ENCODE data around the gene CCL13. TPM values are rescaled to one million over a fixed set of nuclear protein-coding genes. Genes with fewer than 3 reads are reported as not detected.

Gene CCL13
- total RNA-seq, 1 experiment from 2014 or later: not detected

DNA sequence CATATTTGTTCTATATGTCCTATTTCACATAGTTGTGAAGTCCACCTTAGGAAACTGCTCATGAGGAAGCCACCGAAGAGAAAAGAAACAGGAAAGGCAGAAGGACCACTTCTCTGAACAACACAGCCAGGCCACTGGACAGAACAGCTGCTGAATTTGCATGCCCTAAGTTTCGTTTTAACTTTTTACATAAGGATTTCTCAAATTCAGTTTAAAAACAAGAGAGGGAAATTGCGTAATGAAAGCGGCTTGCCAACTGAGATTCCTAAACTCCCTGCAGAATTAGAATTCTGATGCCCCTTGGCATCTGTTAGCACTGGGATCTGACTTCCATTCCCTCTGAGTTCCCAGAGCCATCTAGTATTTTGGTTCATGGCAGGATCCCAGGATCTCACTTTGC lies 42.0 kb upstream of the CCL13 start:
- Histone ChIP-seq H3K4me1 (replicated peaks; ENCODE audit: insufficient read depth) (no peaks in the 10 kb centered on the region), H3F3A (ENCODE audit: insufficient read depth, low read depth) (no peaks in the 10 kb centered on the region), H3K27ac (no peak overlapping the region), H3K4me2 (no peak overlapping the region), H3K4me3 (no peak overlapping the region), H3K9me2 (ENCODE audit: insufficient read depth) (no peaks in the 10 kb centered on the region), H3K36me3 (ENCODE audit: low read depth) (no peaks in the 10 kb centered on the region), H3K27me3 (ENCODE audit: insufficient read depth, low read depth) (peaks cover 16% of the 10 kb centered on the region), H3K79me2 (ENCODE audit: low read depth) (no peaks in the 10 kb centered on the region), H3K9me3 (ENCODE audit: insufficient read depth, low read depth) (no peaks in the 10 kb centered on the region), H2AFZ (no peak overlapping the region), H4K20me1 (ENCODE audit: insufficient read depth) (no peaks in the 10 kb centered on the region)
- CTCF ChIA-PET: no interaction called here
- no TSS peak for BruUV-seq (replicated peaks)
- POLR2A ChIA-PET (ENCODE audit: unreplicated experiment): no interaction called here
- no peak for DNase-seq
- TF ChIP-seq, protein P1, sequence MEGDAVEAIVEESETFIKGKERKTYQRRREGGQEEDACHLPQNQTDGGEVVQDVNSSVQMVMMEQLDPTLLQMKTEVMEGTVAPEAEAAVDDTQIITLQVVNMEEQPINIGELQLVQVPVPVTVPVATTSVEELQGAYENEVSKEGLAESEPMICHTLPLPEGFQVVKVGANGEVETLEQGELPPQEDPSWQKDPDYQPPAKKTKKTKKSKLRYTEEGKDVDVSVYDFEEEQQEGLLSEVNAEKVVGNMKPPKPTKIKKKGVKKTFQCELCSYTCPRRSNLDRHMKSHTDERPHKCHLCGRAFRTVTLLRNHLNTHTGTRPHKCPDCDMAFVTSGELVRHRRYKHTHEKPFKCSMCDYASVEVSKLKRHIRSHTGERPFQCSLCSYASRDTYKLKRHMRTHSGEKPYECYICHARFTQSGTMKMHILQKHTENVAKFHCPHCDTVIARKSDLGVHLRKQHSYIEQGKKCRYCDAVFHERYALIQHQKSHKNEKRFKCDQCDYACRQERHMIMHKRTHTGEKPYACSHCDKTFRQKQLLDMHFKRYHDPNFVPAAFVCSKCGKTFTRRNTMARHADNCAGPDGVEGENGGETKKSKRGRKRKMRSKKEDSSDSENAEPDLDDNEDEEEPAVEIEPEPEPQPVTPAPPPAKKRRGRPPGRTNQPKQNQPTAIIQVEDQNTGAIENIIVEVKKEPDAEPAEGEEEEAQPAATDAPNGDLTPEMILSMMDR (conservative IDR thresholded peaks at IDR 0.05): no peak
- TF ChIP-seq EZH2 (IDR thresholded peaks at IDR 0.05; ENCODE audit: low read depth): no peak
- intact Hi-C loops (cut with micrococcal nuclease; ENCODE audit: unreplicated experiment): no loop called here

DNA sequence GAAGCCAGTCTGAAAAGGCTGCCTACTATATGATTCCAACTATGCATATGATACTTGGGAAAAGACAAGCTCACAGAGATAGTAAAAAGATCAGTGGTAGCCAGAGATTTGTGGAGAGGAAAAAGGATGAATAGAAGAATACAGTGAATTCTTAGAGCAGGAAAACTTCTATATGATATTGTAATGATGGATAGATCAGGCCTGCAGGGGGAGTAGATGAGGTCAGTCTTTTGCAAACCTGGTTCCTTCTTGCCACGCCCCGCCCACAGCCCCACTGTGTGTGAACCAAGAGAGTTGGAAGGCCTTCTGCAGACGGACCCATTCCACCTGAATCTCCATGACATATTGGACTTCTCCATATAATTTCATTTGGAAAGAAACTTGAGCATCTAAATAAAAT lies 37.8 kb upstream of the CCL13 start:
- H3K4me2 ChIP-seq: no peak overlapping the region
- H3K36me3 ChIP-seq (ENCODE audit: low read depth): no peaks in the 10 kb centered on the region
- no peak overlapping the region for H3K27ac ChIP-seq
- H3F3A ChIP-seq (ENCODE audit: insufficient read depth, low read depth): no peaks in the 10 kb centered on the region
- intact Hi-C loops (cut with micrococcal nuclease; ENCODE audit: unreplicated experiment): no loop called here
- H3K79me2 ChIP-seq (ENCODE audit: low read depth): no peaks in the 10 kb centered on the region
- no TSS peak for BruUV-seq (replicated peaks)
- H3K9me3 ChIP-seq (ENCODE audit: insufficient read depth, low read depth): no peaks in the 10 kb centered on the region
- no peaks in the 10 kb centered on the region for H3K4me1 ChIP-seq (replicated peaks; ENCODE audit: insufficient read depth)
- no peak for DNase-seq
- no peaks in the 10 kb centered on the region for H4K20me1 ChIP-seq (ENCODE audit: insufficient read depth)
- H2AFZ ChIP-seq: no peak overlapping the region
- no peak for TF ChIP-seq EZH2 (IDR thresholded peaks at IDR 0.05; ENCODE audit: low read depth)
- TF ChIP-seq, protein P1 (conservative IDR thresholded peaks at IDR 0.05): no peak
- no peak overlapping the region for H3K4me3 ChIP-seq
- ChIA-PET POLR2A (ENCODE audit: unreplicated experiment) (no interaction called here), CTCF (no interaction called here)
- H3K27me3 ChIP-seq (ENCODE audit: insufficient read depth, low read depth): peaks cover 12% of the 10 kb centered on the region; the same call in 1 of the 2 replicates
- no peaks in the 10 kb centered on the region for H3K9me2 ChIP-seq (ENCODE audit: insufficient read depth)

DNA sequence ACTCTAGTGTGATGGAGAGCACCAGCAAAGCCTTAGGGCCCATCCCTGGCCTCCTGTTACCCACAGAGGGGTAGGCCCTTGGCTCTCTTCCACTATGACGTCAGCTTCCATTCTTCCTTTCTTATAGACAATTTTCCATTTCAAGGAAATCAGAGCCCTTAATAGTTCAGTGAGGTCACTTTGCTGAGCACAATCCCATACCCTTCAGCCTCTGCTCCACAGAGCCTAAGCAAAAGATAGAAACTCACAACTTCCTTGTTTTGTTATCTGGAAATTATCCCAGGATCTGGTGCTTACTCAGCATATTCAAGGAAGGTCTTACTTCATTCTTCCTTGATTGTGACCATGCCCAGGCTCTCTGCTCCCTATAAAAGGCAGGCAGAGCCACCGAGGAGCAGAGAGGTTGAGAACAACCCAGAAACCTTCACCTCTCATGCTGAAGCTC lies 37.2 kb upstream of the CCL13 start, which contains the start of gene CCL8:
TSS of gene CCL8 (plus strand) at position 397 of the 445 bp plus-strand sequence. CDS start 67 bp downstream, outside the sequence.
- TF ChIP-seq, protein P1 (conservative IDR thresholded peaks at IDR 0.05): no peak
- TF ChIP-seq EZH2 (IDR thresholded peaks at IDR 0.05; ENCODE audit: low read depth): no peak
- ChIA-PET POLR2A (ENCODE audit: unreplicated experiment) (no interaction called here), CTCF (no interaction called here)
- Histone ChIP-seq H3K4me2 (no peak within 1 kb of the TSS), H3K36me3 (ENCODE audit: low read depth) (no peaks in the 10 kb centered on the region), H2AFZ (no peak within 1 kb of the TSS), H3K27ac (no peak within 1 kb of the TSS), H3K9me3 (ENCODE audit: insufficient read depth, low read depth) (no peaks in the 10 kb centered on the region), H4K20me1 (ENCODE audit: insufficient read depth) (no peaks in the 10 kb centered on the region), H3K79me2 (ENCODE audit: low read depth) (no peaks in the 10 kb centered on the region), H3K4me3 (no peak within 1 kb of the TSS), H3K4me1 (replicated peaks; ENCODE audit: insufficient read depth) (no peaks in the 10 kb centered on the region), H3F3A (ENCODE audit: insufficient read depth, low read depth) (no peaks in the 10 kb centered on the region), H3K27me3 (ENCODE audit: insufficient read depth, low read depth) (peaks cover 6% of the 10 kb centered on the region; the same call in 1 of the 2 replicates), H3K9me2 (ENCODE audit: insufficient read depth) (no peaks in the 10 kb centered on the region)
- DNase-seq: no peak
- intact Hi-C loops (cut with micrococcal nuclease; ENCODE audit: unreplicated experiment): no loop called here
- no TSS peak for BruUV-seq (replicated peaks)
